Right lobe of liver (tissue), 6 donors: ENCODE results near the gene HIBCH. TPM values are rescaled to one million over a fixed set of nuclear protein-coding genes. Genes with fewer than 3 reads are reported as not detected.

Experiments
- ATAC-seq, 4 donors: fragments of 200-7000 bp; cut with Tn5 transposase; one replicate each; pipeline ENCODE4 v1.9.1; 2020; ENCODE audit warnings: mild to moderate bottlenecking in 4 of 4, moderate library complexity in 4 of 4
- DNase-seq, 3 donors: peaks; one replicate each; pipeline ENCODE4 v3.0.0-alpha.2; 2020
- H3K27ac ChIP-seq, 3 donors: fragments of 200-600 bp; one replicate each; pipeline ENCODE4 v1.8.0; 2022
- H3K27me3 ChIP-seq, 2 donors: fragments of 200-600 bp; one replicate each; pipeline ENCODE4 v1.8.0; 2022
- H3K36me3 ChIP-seq, 4 donors: fragments of 200-600 bp; sonication (generic) in 1 of 4; one replicate each; pipeline versions ENCODE4 v1.5.1 to v1.8.0; 2017 to 2022; ENCODE audit warnings: control low read depth in 1 of 4
- H3K4me1 ChIP-seq, 4 donors: fragments of 200-600 bp; sonication (generic) in 1 of 4; one replicate each; pipeline versions ENCODE4 v1.5.1 to v1.8.0; 2017 to 2022; ENCODE audit warnings: control low read depth in 1 of 4
- H3K4me3 ChIP-seq, 3 donors: fragments of 200-600 bp; one replicate each; pipeline ENCODE4 v1.8.0; 2022
- H3K9me3 ChIP-seq, 4 donors: fragments of 200-600 bp; sonication (generic) in 1 of 4; one replicate each; pipeline versions ENCODE4 v1.5.1 to v1.8.0; 2017 to 2022; ENCODE audit warnings: control low read depth in 1 of 4
- POLR2A ChIP-seq: fragments of 450-650 bp; IDR thresholded peaks from one replicate; pipeline ENCODE4 v1.6.1; 2017; ENCODE audit warnings: antibody characterized with exemption, mild to moderate bottlenecking
- WGBS: methylation state at CpG from one replicate; pipeline ENCODE4 v1.1.6; 2018; ENCODE audit warnings: low coverage, low lambda C conversion rate; ENCODE audit not compliant: insufficient coverage; ENCODE audit errors: missing lambda C conversion rate; 5-methylcytosine and 5-hydroxymethylcytosine counted together
- intact Hi-C, 2 donors: fragments of 100-400 bp; cut with DNase I; formaldehyde crosslinking; loops; one replicate each; pipeline versions ENCODE4 v1.11.2 to v1.14.1; 2022
- total RNA-seq, 6 experiments: library from RNA; depleted of rRNA in 2 of 6; stranded (reverse); fragments of >200 nt in 2 of 6; fragmentation: NEBNext Ultra II Directional in 3 of 6; extraction: Animal tissue kit (Norgen Biotek cat#: 25700) in 3 of 6; gene quantifications; one replicate each; pipeline versions ENCODE4 v1.1.0 to v1.2.4, GENCODE V29; 2016 to 2023
- TF ChIP-seq, protein P1 (sequence below), 4 donors: fragments of 200-600 bp in 3 of 4; fragments of 450-650 bp in 1 of 4; IDR thresholded peaks; one replicate each; pipeline versions ENCODE4 v1.5.1 to v1.8.0; 2016 to 2022; ENCODE audit warnings: antibody characterized with exemption in 4 of 4, mild to moderate bottlenecking in 2 of 4
- donor health status: DM: no; HTN: yes; CAD: no.
- donor health status: DM: no; HTN: no; CAD: no.
- donor health status: DM: no; HTN: no; CAD: no.
- donor health status: DM: no; HTN: yes; CAD: no.
- donor health status: DM: no; HTN: yes; CAD: no.

HIBCH gene
- total RNA-seq, 6 experiments from 2014 or later: 20.1 to 93.6 (median 53.6) TPM

DNA sequence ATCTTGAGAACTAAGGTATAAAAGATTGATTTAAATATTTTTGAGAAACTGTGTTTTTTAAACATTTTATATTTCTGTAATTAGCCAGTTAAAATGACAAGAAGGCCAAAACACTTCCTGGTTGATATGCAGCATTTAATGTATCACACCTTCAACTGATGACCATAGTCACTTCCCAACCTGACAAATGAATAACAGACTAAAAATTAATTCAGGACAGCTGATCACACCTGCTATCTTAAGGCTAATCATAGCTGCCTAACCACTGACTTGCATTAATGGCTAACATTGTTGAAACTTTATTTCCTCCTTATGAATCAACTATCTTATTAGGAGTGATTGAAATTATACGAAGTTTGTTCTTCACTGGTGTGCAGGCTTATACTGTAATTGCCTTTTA lies 131.3 kb downstream of the HIBCH start:
- no peak for ATAC-seq
- intact Hi-C loops: no loop called here
- 100% methylated on average over 1 of the region's 1 CpG for WGBS

DNA sequence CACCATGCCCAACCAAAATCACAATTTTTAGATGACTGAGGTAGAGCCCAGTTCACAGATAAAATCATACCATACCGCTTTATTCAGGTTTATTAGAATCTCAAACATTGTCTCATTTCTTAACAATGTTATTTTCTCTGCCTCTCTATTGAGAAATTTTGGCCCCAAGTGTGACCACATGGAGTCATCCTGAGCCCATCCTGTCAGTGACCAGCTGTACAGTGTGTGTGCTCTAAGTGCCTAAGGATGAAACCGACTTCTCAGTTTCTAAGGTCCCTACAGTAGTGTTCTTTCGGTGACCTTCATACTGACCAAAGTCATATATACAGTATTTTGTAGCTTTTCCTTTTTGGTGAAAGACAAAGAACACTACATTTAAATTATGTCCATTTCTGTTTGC lies 133.4 kb downstream of the HIBCH start:
- TF ChIP-seq, protein P1, sequence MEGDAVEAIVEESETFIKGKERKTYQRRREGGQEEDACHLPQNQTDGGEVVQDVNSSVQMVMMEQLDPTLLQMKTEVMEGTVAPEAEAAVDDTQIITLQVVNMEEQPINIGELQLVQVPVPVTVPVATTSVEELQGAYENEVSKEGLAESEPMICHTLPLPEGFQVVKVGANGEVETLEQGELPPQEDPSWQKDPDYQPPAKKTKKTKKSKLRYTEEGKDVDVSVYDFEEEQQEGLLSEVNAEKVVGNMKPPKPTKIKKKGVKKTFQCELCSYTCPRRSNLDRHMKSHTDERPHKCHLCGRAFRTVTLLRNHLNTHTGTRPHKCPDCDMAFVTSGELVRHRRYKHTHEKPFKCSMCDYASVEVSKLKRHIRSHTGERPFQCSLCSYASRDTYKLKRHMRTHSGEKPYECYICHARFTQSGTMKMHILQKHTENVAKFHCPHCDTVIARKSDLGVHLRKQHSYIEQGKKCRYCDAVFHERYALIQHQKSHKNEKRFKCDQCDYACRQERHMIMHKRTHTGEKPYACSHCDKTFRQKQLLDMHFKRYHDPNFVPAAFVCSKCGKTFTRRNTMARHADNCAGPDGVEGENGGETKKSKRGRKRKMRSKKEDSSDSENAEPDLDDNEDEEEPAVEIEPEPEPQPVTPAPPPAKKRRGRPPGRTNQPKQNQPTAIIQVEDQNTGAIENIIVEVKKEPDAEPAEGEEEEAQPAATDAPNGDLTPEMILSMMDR (IDR thresholded peaks at IDR 0.05): no peak
- no peak for TF ChIP-seq POLR2A
- intact Hi-C loops: no loop called here
- 100% methylated on average over 1 of the region's 3 CpGs for WGBS
- Histone ChIP-seq H3K27ac (no peak overlapping the region), H3K27me3 (no peaks in the 10 kb centered on the region), H3K9me3 (no peaks in the 10 kb centered on the region), H3K4me1 (no peaks in the 10 kb centered on the region), H3K4me3 (no peak overlapping the region), H3K36me3 (peaks cover 0 to 1% (median 0%) of the 10 kb centered on the region in 4 donors)
- no peak for DNase-seq
- no peak for ATAC-seq

More for the DNA sequence above, 131.3 kb downstream of the HIBCH start:
- TF ChIP-seq, protein P1 (IDR thresholded peaks at IDR 0.05): no peak
- no peak for TF ChIP-seq POLR2A
- peaks cover 0 to 1% (median 0%) of the 10 kb centered on the region in 4 donors for H3K36me3 ChIP-seq
- no peak for DNase-seq
- no peaks in the 10 kb centered on the region for H3K9me3 ChIP-seq
- no peak overlapping the region for H3K27ac ChIP-seq
- H3K4me3 ChIP-seq: no peak overlapping the region
- H3K4me1 ChIP-seq: no peaks in the 10 kb centered on the region
- H3K27me3 ChIP-seq: no peaks in the 10 kb centered on the region

DNA sequence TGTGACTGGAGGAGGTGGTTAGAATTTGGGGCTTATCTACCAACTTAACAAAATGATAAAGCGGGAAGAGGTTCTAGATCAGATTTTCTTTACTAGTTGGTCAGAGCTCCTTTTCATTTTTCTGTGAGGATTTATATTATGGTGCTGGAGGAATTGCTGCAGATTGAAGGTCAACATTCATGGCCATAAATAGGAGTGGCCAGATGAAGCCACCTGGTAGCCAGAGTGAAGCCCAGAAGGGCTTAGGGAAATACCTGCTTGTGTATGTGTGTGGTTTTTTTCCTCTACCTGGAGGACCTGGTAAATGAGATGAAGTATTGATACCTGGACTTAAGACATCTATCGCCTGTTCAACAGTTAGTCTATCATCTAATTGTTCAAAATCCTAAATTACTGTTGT lies 134.2 kb downstream of the HIBCH start:
- H3K27ac ChIP-seq: no peak overlapping the region
- H3K27me3 ChIP-seq: no peaks in the 10 kb centered on the region
- no peak for TF ChIP-seq POLR2A
- TF ChIP-seq, protein P1 (IDR thresholded peaks at IDR 0.05): no peak
- 92% methylated on average over 2 of the region's 2 CpGs for WGBS
- H3K36me3 ChIP-seq: no peaks in the 10 kb centered on the region
- intact Hi-C loops: no loop called here
- no peak for DNase-seq
- no peaks in the 10 kb centered on the region for H3K9me3 ChIP-seq
- no peak overlapping the region for H3K4me3 ChIP-seq
- H3K4me1 ChIP-seq: no peaks in the 10 kb centered on the region
- ATAC-seq: no peak

DNA sequence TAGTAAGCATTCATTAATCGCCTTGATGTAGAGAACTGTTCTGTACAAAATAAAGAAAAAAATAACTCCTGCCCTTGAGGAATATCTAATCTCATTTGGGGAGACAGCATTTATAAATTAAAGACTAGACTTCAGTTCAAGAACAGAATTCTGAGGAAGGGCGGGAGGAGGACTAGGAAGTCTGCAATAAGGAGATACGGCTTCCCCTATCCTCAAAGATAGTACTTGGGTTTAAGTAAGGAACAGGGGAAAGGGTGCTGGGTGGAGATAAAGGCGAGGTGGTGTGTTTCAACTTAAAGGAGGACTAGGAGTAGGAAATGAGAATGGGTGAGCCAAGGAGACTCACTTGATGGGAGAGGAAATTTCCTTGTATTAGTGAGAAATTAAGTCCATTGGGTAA lies 135.2 kb downstream of the HIBCH start:
- Histone ChIP-seq H3K4me1 (peaks cover 0 to 5% (median 0%) of the 10 kb centered on the region in 4 donors), H3K27ac (no peak overlapping the region), H3K4me3 (no peak overlapping the region), H3K36me3 (no peaks in the 10 kb centered on the region), H3K27me3 (no peaks in the 10 kb centered on the region), H3K9me3 (no peaks in the 10 kb centered on the region)
- 55% methylated on average over 4 of the region's 4 CpGs for WGBS
- intact Hi-C loops: no loop called here
- ATAC-seq (peak in 3 of 4 donors; percentile 4 to 56 (median 11)), DNase-seq (no peak)
- TF ChIP-seq, protein P1 (IDR thresholded peaks at IDR 0.05): no peak
- TF ChIP-seq POLR2A: no peak

DNA sequence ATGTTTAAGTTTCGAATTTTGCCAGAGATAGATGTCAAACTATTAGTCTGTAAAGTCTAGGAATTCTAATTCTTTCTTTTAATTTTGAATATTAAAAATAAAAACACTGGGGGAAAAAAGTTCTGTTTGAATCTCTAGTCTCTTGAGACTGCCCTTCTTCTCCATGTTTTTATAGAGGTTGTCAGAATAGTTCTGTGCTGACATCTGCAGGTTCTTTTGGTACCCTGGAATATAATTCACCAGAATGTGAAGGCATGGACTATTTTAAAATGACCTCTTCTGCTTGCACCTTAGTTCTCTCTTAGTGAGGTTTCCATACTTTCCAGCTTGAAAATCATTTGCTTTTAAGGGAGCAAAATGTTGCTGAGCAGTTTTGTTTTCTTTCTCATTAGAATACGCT lies 136.1 kb downstream of the HIBCH start:
- no peak for DNase-seq
- no peaks in the 10 kb centered on the region for H3K9me3 ChIP-seq
- no peaks in the 10 kb centered on the region for H3K36me3 ChIP-seq
- no peak for ATAC-seq
- intact Hi-C loops: no loop called here
- no peak overlapping the region for H3K4me3 ChIP-seq
- no peaks in the 10 kb centered on the region for H3K27me3 ChIP-seq
- no peak overlapping the region for H3K27ac ChIP-seq
- 74% methylated on average over 2 of the region's 2 CpGs for WGBS
- peaks cover 0 to 6% (median 0%) of the 10 kb centered on the region in 4 donors for H3K4me1 ChIP-seq
- TF ChIP-seq, protein P1 (IDR thresholded peaks at IDR 0.05): no peak
- TF ChIP-seq POLR2A: no peak
